ENCODE measurements around the gene ENTPD5.

Gene ENTPD5

GRCh38 chr14:74018586-74019407 is at the start of gene ENTPD5, which contains the start of gene BBOF1:
ENTPD5 (minus strand) TSS chr14:74019288; CDS start chr14:73988102, 31,186 bp downstream.
BBOF1 (plus strand) TSS chr14:74019349; CDS start chr14:74019479, 130 bp downstream.
- peak; percentile 69 to 79 for DNase-seq (ENCODE audit: low read depth in 2 of 2)

DNA sequence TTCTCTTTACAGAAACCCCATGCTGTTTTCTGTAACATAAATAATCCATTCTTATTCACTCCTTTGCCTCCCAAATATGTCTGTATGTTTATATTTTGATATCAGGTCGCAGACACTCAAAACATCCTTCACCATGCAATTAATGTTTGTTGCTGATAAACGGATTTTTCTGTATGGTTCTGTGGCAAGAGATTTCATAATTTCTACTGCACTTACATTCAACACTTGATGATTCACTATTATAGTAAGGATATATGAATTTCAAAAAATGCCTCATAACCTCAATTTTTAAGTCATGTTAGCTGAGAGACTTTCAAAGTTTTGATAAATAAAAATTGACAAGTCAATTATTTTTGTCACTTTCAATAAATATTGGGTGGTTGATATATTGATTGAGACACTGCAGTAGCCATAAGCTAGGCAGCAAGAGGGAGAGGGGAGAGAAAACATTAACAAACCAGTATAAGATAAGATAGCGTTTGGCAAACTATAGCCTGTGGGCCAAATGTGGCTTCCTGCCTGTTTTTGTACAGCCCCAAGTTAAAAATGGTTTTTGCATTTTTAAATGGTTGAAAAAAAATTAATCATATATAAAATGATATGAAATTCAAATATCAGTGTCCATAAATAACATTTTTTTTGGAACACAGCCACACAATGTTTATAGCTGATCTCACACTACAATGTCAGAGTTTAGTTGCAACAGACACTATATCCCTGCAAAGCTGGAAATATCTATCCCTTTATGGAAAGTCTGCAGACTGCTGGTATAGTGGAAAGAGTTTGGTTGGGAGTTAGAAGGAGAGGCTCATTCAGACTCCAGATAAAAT is 46.9 kb upstream of the ENTPD5 start:
- DNase-seq (ENCODE audit: low read depth in 2 of 2) = no peak

DNA sequence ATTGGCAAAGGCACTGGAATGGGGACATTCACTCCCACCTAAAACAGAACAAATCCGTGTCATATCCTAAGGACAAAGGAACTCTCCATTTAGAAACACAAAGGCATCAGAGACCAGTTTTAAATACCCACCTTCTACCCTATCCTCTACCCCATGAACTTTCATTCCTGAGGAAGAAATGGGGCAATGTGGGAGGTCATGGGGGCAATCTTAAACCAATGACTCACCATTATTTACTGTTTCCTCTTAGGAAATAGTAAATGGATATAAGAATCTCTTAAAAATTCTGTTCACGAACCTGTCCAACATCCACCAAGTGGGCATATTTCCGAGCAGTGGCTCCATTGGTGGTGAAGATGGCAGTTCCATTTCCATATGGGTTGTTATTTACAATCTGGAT is 45.8 kb upstream of the ENTPD5 start:
- no peak for DNase-seq (ENCODE audit: low read depth in 2 of 2)

DNA sequence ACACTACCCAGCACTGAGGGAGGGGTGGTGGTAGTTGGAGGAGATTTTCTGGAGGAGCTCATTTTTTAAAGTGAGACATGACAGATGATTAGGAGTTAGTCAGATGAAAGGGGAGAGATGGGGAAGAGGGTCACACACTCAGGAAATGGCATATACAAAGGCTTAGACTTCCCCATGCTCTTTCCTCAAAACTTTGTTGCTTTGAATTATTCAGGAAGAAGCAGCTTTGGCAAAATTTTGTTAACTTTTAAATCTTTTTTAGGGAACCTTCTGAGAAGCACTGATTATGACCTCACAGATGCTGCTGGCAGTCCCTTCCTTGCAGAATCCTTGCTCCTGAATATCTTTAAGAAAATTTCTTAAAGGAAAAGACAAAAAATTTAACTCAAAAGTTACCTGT is 45.3 kb upstream of the ENTPD5 start:
- no peak for DNase-seq (ENCODE audit: low read depth in 2 of 2)

DNA sequence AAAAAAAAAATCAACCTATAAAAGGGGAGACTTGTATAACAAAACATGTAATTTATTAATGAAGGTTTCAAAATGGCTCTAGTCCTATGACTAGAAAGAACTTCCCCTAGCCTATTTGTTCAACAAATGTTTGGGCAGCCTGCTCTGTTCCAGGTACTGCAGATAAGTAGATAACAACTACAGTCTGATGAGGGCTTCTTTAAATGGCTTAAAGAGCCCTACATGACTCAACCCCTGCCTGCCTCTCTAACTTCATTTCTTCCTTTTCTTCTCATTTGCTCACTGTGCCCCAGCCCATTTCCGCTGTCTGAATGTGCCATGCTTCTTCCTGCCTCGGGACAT is 43.7 kb upstream of the ENTPD5 start:
- DNase-seq (ENCODE audit: low read depth in 2 of 2) = no peak

DNA sequence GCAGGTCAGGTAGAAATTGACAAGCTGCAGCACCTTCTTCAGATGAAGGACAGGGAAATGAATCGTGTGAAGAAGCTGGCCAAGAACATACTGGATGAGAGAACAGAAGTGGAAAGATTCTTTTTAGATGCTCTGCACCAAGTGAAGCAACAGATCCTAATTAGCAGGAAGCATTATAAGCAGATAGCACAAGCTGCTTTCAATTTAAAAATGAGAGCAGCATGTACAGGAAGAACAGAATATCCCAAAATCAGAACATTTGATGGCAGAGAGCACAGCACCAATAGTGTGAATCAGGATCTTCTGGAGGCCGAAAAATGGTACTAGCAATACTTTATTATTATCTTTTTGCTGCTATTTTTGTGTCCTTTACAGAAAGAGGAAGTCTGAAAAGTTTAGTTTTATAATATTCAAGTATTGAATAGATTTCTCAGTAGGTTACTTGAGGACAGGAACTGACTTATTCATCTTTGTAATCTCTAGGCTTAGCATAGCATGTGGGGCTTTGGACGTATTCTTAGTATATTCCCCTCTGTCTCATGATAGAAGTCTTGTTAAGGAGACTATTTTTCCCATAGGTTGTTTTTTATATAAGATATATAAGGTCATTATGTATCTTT is 30.9 kb upstream of the ENTPD5 start:
- no peak for DNase-seq (ENCODE audit: low read depth in 2 of 2)

GRCh38 chr14:74048281-74048680 is 29.2 kb upstream of the ENTPD5 start:
- DNase-seq (ENCODE audit: low read depth in 2 of 2) = no peak

GRCh38 chr14:74045522-74045921 is 26.4 kb upstream of the ENTPD5 start:
- no peak for DNase-seq (ENCODE audit: low read depth in 2 of 2)

GRCh38 chr14:74042296-74042695 is 23.2 kb upstream of the ENTPD5 start:
- no peak for DNase-seq (ENCODE audit: low read depth in 2 of 2)

- no peak for DNase-seq (ENCODE audit: low read depth in 2 of 2)
These were observed 19.2 kb upstream of the ENTPD5 start for GRCh38 chr14:74038020-74038859.

GRCh38 chr14:74035556-74035955 is 16.5 kb upstream of the ENTPD5 start:
- DNase-seq (ENCODE audit: low read depth in 2 of 2) = no peak

DNA sequence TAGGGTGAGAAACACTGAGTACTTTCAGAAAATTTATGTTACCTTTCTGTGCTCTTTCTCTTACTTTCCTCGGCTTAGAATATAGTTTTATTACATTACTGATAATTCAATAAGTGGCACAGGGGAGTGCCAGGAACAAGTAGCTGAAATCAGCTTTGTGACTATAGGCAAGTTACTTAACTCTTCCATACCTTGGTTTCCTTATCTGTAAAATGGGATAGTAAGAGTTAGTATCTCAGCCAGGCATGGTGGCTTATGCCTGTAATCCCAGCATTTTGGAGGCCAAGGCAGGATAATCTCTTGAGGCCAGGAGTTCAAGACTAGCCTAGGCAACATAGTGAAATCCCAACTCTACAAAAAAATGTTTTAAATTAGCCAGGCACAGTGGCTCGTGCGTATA is 15.5 kb upstream of the ENTPD5 start:
- DNase-seq (ENCODE audit: low read depth in 2 of 2) = no peak

DNA sequence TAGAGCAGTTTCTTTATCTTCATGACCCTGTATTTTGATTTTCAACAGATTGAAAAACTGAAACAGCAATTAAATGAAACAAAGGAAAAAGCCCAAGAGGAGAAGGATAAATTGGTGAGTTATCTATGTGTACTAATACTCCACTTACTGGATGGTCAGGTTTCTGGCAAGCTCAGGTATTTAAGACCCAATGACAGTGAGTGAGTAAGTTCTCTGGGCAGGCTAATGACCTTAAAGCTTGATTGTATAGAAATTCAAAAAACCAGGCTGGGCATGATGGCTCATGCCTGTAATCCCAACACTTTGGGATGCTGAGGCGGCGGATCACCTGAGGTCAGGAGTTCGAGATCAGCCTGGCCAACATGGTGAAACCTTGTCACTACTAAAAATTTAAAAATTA is 10.0 kb upstream of the ENTPD5 start:
- DNase-seq (ENCODE audit: low read depth in 2 of 2) = no peak

- DNase-seq (ENCODE audit: low read depth in 2 of 2) = no peak
These were observed 3.3 kb upstream of the ENTPD5 start for GRCh38 chr14:74022346-74022745.

- no peak for DNase-seq (ENCODE audit: low read depth in 2 of 2)
These were observed 485 bp upstream of the ENTPD5 start for GRCh38 chr14:74019408-74020137.

GRCh38 chr14:74018174-74018585 is 908 bp downstream of the ENTPD5 start:
- no peak for DNase-seq (ENCODE audit: low read depth in 2 of 2)

DNA sequence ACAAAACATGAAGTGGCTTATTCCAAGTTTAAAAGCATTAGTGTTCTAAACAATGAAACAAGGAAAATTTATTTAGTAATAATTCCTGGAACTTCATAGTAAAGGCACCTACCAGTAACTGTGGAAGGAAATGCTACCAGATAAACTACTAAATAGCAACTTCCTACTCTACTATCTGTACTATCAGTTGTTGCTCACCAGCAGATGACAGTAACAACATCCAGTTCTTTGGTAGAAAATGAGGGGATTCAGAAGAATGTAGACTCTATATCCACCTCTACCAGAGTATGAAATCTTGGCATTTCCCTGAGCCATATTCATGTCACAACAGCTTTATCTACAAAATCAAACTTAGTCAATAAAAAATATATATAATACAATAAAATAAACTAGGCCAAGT is 3.1 kb downstream of the ENTPD5 start:
- DNase-seq (ENCODE audit: low read depth in 2 of 2) = no peak

GRCh38 chr14:74015176-74015575 is 3.9 kb downstream of the ENTPD5 start:
- no peak for DNase-seq (ENCODE audit: low read depth in 2 of 2)

- no peak for DNase-seq (ENCODE audit: low read depth in 2 of 2)
These were observed 4.8 kb downstream of the ENTPD5 start for GRCh38 chr14:74014299-74014698.

DNA sequence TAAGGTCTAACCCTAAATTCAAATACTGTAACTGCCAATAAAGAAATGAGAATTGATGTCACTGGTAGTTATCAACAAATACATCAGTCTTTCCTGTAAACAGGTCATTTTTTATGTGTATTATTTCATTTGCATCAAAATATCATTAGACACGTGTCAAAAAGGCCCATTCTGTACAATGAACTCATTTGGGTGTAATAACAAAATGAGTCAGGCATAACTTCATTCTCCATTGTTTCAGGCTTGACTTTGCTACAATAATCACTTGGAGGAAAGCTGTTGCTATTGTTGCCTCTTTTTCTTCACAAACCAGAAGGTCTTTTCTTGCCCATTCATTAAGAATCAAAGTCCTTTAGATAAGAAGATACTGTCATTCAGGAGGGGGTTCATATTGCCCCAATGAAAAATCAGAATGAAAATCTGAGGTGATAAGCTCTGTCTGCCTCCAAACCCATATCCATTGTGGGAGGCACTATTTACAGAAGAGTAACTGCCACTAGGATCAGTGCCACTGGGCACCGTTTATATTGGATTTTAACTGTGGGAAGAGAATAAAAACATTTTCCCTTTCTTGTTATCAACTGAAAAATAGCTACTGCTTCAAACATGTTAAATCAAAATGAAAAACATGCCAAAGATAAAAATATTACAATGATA is 10.1 kb downstream of the ENTPD5 start:
- no peak for DNase-seq (ENCODE audit: low read depth in 2 of 2)

All from stimulated activated CD4-positive, alpha-beta T cell treated with anti-CD3 and anti-CD28 coated beads, Interleukin-1b, Interleukin-23, amount 100 ng/mL, for 4 hours (primary cell).